IMR-90 (cell line): ENCODE measurements around the gene NCOA7. TPM values are rescaled to one million over a fixed set of nuclear protein-coding genes. Genes with fewer than 3 reads are reported as not detected.

ENCODE experiments used
- ATAC-seq: fragments of 200-7000 bp; cut with Tn5 transposase; 2 replicates; pipeline ENCODE4 v1.9.1; 2020; ENCODE audit warnings: low read depth, mild to moderate bottlenecking, moderate library complexity
- BruUV-seq: library from RNA; stranded (reverse); fragments of 400-500 nt; replicated peaks from 2 replicates; lab custom pipeline; 2021; lab: Mats Ljungman, UMichigan
- CTCF ChIA-PET: fragments of 300-600 bp; formaldehyde crosslinking; extraction: SDS; loops from one replicate; lab custom pipeline; 2021; ENCODE audit warnings: antibody characterized with exemption; lab: Yijun Ruan, JAX
- POLR2A ChIA-PET: fragments of 300-600 bp; sonication (Branson Sonifier 250); formaldehyde crosslinking; loops from one replicate; lab custom pipeline; 2022; ENCODE audit warnings: antibody characterized with exemption; ENCODE audit not compliant: unreplicated experiment; lab: Charles Lee
- DNase-seq: peaks from one replicate; pipeline ENCODE4 v3.0.0; 2013
- H2AFZ ChIP-seq: replicated peaks from 2 replicates; pipeline ENCODE3; 2013; ENCODE audit warnings: low read length, mild to moderate bottlenecking; ENCODE audit not compliant: poor library complexity
- H2AK5ac ChIP-seq: 2 replicates; pipeline ENCODE4 v1.6.1; 2013; ENCODE audit warnings: low read depth, low read length, inconsistent platforms
- H2AK9ac ChIP-seq: replicated peaks from 2 replicates; pipeline ENCODE3; 2013; ENCODE audit warnings: mild to moderate bottlenecking, low read depth, low read length, moderate library complexity; ENCODE audit not compliant: poor library complexity
- H2BK120ac ChIP-seq: 2 replicates; pipeline ENCODE4 v1.6.1; 2013; ENCODE audit warnings: low read depth, low read length, inconsistent platforms
- H2BK15ac ChIP-seq: 3 replicates; pipeline ENCODE4 v1.6.1; 2013; ENCODE audit warnings: low read depth, low read length, inconsistent platforms
- H2BK20ac ChIP-seq: 2 replicates; pipeline ENCODE4 v1.6.1; 2013; ENCODE audit warnings: low read depth, mild to moderate bottlenecking, inconsistent platforms, low read length, moderate library complexity
- H2BK5ac ChIP-seq: 2 replicates; pipeline ENCODE4 v1.6.1; 2013; ENCODE audit warnings: mild to moderate bottlenecking, low read depth, low read length, inconsistent platforms; ENCODE audit not compliant: poor library complexity, severe bottlenecking
- H3K14ac ChIP-seq: replicated peaks from 2 replicates; pipeline ENCODE4 v1.6.1; 2013; ENCODE audit warnings: low read depth, low read length, inconsistent platforms
- H3K18ac ChIP-seq: 2 replicates; pipeline ENCODE4 v1.6.1; 2013; ENCODE audit warnings: low read depth, low read length, control low read depth
- H3K23ac ChIP-seq: 2 replicates; pipeline ENCODE4 v1.6.1; 2013; ENCODE audit warnings: low read depth, low read length, inconsistent platforms
- H3K27ac ChIP-seq: 2 replicates; pipeline ENCODE4 v1.5.1; 2013; ENCODE audit warnings: mild to moderate bottlenecking, control low read depth, low read length; ENCODE audit not compliant: insufficient read depth
- H3K27me3 ChIP-seq: 2 replicates; pipeline ENCODE4 v1.6.1; 2013; ENCODE audit warnings: low read length; ENCODE audit not compliant: control insufficient read depth, insufficient read depth
- H3K36me3 ChIP-seq: 2 replicates; pipeline ENCODE4 v1.6.1; 2013; ENCODE audit warnings: low read length, mixed read lengths; ENCODE audit not compliant: control insufficient read depth, insufficient read depth
- H3K4ac ChIP-seq: 2 replicates; pipeline ENCODE4 v1.6.1; 2013; ENCODE audit warnings: low read depth, low read length, inconsistent platforms
- H3K4me1 ChIP-seq: 2 replicates; pipeline ENCODE4 v1.6.1; 2013; ENCODE audit warnings: low read length, mixed read lengths; ENCODE audit not compliant: control insufficient read depth, insufficient read depth
- H3K4me2 ChIP-seq: 2 replicates; pipeline ENCODE4 v1.6.1; 2013; ENCODE audit warnings: low read depth, mild to moderate bottlenecking, control low read depth, low read length, moderate library complexity
- H3K4me3 ChIP-seq: 2 replicates; pipeline ENCODE4 v1.5.1; 2013; ENCODE audit warnings: low read depth, mild to moderate bottlenecking, control low read depth, low read length, moderate library complexity; ENCODE audit not compliant: insufficient read depth
- H3K56ac ChIP-seq: 2 replicates; pipeline ENCODE4 v1.6.1; 2013; ENCODE audit warnings: low read length, inconsistent platforms; ENCODE audit not compliant: insufficient read depth; ENCODE audit errors: extremely low read depth
- H3K79me1 ChIP-seq, 2 experiments: 2 replicates each; pipeline ENCODE4 v1.6.1; 2013; ENCODE audit warnings: low read length in 2 of 2, inconsistent platforms in 1 of 2, low read depth in 1 of 2
- H3K9ac ChIP-seq: 2 replicates; pipeline ENCODE4 v1.6.1; 2013; ENCODE audit warnings: low read depth, low read length, control low read depth
- H3K9me1 ChIP-seq: 2 replicates; pipeline ENCODE4 v1.6.1; 2013; ENCODE audit warnings: low read length, inconsistent platforms; ENCODE audit not compliant: insufficient read depth
- H3K9me3 ChIP-seq: 2 replicates; pipeline ENCODE4 v1.6.1; 2013; ENCODE audit warnings: low read length; ENCODE audit not compliant: control insufficient read depth, insufficient read depth
- H4K20me1 ChIP-seq: 2 replicates; pipeline ENCODE4 v1.6.1; 2013; ENCODE audit warnings: low read length, inconsistent platforms; ENCODE audit not compliant: insufficient read depth
- H4K5ac ChIP-seq: 2 replicates; pipeline ENCODE4 v1.6.1; 2013; ENCODE audit warnings: mild to moderate bottlenecking, low read depth, low read length, control low read depth
- H4K8ac ChIP-seq, 2 experiments: 2 replicates each; pipeline ENCODE4 v1.6.1; 2013; ENCODE audit warnings: low read depth in 2 of 2, low read length in 2 of 2, control low read depth in 1 of 2, inconsistent platforms in 1 of 2
- H4K91ac ChIP-seq: 2 replicates; pipeline ENCODE4 v1.6.1; 2013; ENCODE audit warnings: low read depth, low read length, inconsistent platforms; ENCODE audit not compliant: insufficient read depth
- BHLHE40 ChIP-seq: fragments of 150-350 bp; IDR thresholded peaks from 2 replicates; pipeline ENCODE4 v1.6.1; 2016; ENCODE audit warnings: mild to moderate bottlenecking, low read depth, low read length
- CHD1 ChIP-seq: IDR thresholded peaks from 2 replicates; pipeline ENCODE4 v1.6.1; 2012; ENCODE audit warnings: low read depth, low read length, improper control_type of control experiment
- MAFK ChIP-seq: IDR thresholded peaks from 2 replicates; pipeline ENCODE4 v1.6.1; 2012; ENCODE audit warnings: low read depth, low read length, improper control_type of control experiment
- MXI1 ChIP-seq: IDR thresholded peaks from 2 replicates; pipeline ENCODE4 v1.6.1; 2012; ENCODE audit warnings: low read depth, mild to moderate bottlenecking, low read length, moderate library complexity, borderline replicate concordance
- NFE2L2 ChIP-seq: fragments of 150-350 bp; IDR thresholded peaks from 2 replicates; pipeline ENCODE4 v1.6.1; 2016; ENCODE audit warnings: low read depth, mild to moderate bottlenecking, low read length
- POLR2A ChIP-seq: IDR thresholded peaks from 2 replicates; pipeline ENCODE4 v1.6.1; 2012; ENCODE audit warnings: mild to moderate bottlenecking, low read depth, low read length
- RAD21 ChIP-seq: IDR thresholded peaks from 2 replicates; pipeline ENCODE4 v1.6.1; 2012; ENCODE audit warnings: low read length, improper control_type of control experiment
- RCOR1 ChIP-seq: IDR thresholded peaks from 2 replicates; pipeline ENCODE4 v1.6.1; 2012; ENCODE audit warnings: mild to moderate bottlenecking, low read length, improper control_type of control experiment; ENCODE audit not compliant: insufficient replicate concordance
- USF2 ChIP-seq: fragments of 150-350 bp; IDR thresholded peaks from 2 replicates; pipeline ENCODE4 v1.6.1; 2017; ENCODE audit warnings: mild to moderate bottlenecking, antibody characterized with exemption, low read length, low read depth
- WGBS, 2 experiments: methylation state at CpG; one replicate each; pipeline versions ENCODE4 v1.1.5 to v1.1.7; 2013; ENCODE audit warnings: missing lambda C conversion rate in 2 of 2; ENCODE audit not compliant: insufficient read length in 1 of 2; ENCODE audit errors: extremely low coverage in 2 of 2; 5-methylcytosine and 5-hydroxymethylcytosine counted together
- dilution Hi-C: fragments of 300-500 bp; cut with HindIII; formaldehyde crosslinking; loops from one replicate; pipeline ENCODE4 v1.14.3; 2018; ENCODE audit warnings: low sequenced_read_pairs; ENCODE audit not compliant: unreplicated experiment
- in situ Hi-C: fragments of 300-500 bp; cut with MboI; formaldehyde crosslinking; loops from 3 replicates; pipeline ENCODE4 v1.14.3; 2019; ENCODE audit warnings: low sequenced_read_pairs, inconsistent platforms, mixed read lengths
- intact Hi-C: fragments of 100-400 bp; cut with micrococcal nuclease; formaldehyde crosslinking; loops from 2 replicates; pipeline ENCODE4 v1.10.0; 2022
- polyA plus RNA-seq, 3 experiments: library from polyadenylated mRNA; depleted of rRNA; stranded (reverse); fragments of >200 nt; gene quantifications; 2 replicates each; pipeline ENCODE4 v1.2.3, GENCODE V29; 2012; ENCODE audit warnings: low replicate concordance in 1 of 3
- total RNA-seq: library from RNA; depleted of rRNA; stranded (reverse); fragments of >200 nt; gene quantifications from 2 replicates; pipeline ENCODE4 v1.2.3, GENCODE V29; 2012
- TF ChIP-seq, protein P1 (sequence below): fragments of 150-350 bp; IDR thresholded peaks from 2 replicates; pipeline ENCODE4 v1.6.1; 2016; ENCODE audit warnings: low read depth, mild to moderate bottlenecking, low read length, moderate library complexity, borderline replicate concordance
- TF ChIP-seq, protein P2 (sequence below): conservative IDR thresholded peaks from 2 replicates; pipeline ENCODE4 v1.5.1; 2012; ENCODE audit warnings: mild to moderate bottlenecking, low read depth, low read length, improper control_type of control experiment

Gene NCOA7
- total and polyA plus RNA-seq, 2 of the 4 experiments (the other 2 are of a cell fraction), result 12.6 to 12.9 TPM

- TF ChIP-seq, protein P1, sequence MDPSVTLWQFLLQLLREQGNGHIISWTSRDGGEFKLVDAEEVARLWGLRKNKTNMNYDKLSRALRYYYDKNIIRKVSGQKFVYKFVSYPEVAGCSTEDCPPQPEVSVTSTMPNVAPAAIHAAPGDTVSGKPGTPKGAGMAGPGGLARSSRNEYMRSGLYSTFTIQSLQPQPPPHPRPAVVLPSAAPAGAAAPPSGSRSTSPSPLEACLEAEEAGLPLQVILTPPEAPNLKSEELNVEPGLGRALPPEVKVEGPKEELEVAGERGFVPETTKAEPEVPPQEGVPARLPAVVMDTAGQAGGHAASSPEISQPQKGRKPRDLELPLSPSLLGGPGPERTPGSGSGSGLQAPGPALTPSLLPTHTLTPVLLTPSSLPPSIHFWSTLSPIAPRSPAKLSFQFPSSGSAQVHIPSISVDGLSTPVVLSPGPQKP, result no peak
These were observed 183.6 kb downstream of the NCOA7 start (continued) for GRCh38 chr6:125974214-125974866.

- H3K4me1 ChIP-seq, result peaks cover 7% of the 10 kb centered on the region
- H3K9me3 ChIP-seq, result no peaks in the 10 kb centered on the region
- no peak overlapping the region for H4K5ac ChIP-seq
- H3K9me1 ChIP-seq, result 0 out of 2 replicates have a peak, but pooled peaks cover 2% of the 10 kb centered on the region
- H3K56ac ChIP-seq, result no peak overlapping the region
- no peaks in the 10 kb centered on the region for H3K36me3 ChIP-seq
- no peak overlapping the region for H3K27ac ChIP-seq
- no peak overlapping the region for H2BK120ac ChIP-seq
- no peak overlapping the region for H3K9ac ChIP-seq
- ChIA-PET CTCF (no interaction called here), POLR2A (no interaction called here)
- no TSS peak for BruUV-seq
- H4K20me1 ChIP-seq, result no peaks in the 10 kb centered on the region
- H3K14ac ChIP-seq, result no peak overlapping the region
- no peak overlapping the region for H3K4me3 ChIP-seq
- in situ Hi-C loops (loop anchor here (10.0 kb wide), 1 partner anchor 664 kb away; no protein-coding TSS in a partner anchor), dilution Hi-C loops (no loop called here), intact Hi-C loops (no loop called here)
- H2AK9ac ChIP-seq, result no peak overlapping the region
- H2BK5ac ChIP-seq, result no peak overlapping the region
- no CpG with 5 or more reads among the region's 3 CpGs for WGBS, 2 experiments
- no peak overlapping the region for H2AFZ ChIP-seq
- no peak overlapping the region for H3K18ac ChIP-seq
- H2BK20ac ChIP-seq, result no peak overlapping the region
- no peak overlapping the region for H4K8ac ChIP-seq
- H2BK15ac ChIP-seq, result no peak overlapping the region
- no peak for DNase-seq
- no peak for ATAC-seq
- H3K27me3 ChIP-seq, result no peaks in the 10 kb centered on the region
- no peak overlapping the region for H4K91ac ChIP-seq
- no peak overlapping the region for H2AK5ac ChIP-seq
- no peak overlapping the region for H3K4ac ChIP-seq
- no peak overlapping the region for H3K4me2 ChIP-seq
- H3K79me1 ChIP-seq, result no peaks in the 10 kb centered on the region
- H3K23ac ChIP-seq, result no peak overlapping the region
- TF ChIP-seq CHD1 (no peak), MAFK (no peak), POLR2A (no peak), USF2 (no peak), RAD21 (no peak), BHLHE40 (no peak), MXI1 (no peak), RCOR1 (no peak), NFE2L2 (no peak)
- TF ChIP-seq, protein P2, sequence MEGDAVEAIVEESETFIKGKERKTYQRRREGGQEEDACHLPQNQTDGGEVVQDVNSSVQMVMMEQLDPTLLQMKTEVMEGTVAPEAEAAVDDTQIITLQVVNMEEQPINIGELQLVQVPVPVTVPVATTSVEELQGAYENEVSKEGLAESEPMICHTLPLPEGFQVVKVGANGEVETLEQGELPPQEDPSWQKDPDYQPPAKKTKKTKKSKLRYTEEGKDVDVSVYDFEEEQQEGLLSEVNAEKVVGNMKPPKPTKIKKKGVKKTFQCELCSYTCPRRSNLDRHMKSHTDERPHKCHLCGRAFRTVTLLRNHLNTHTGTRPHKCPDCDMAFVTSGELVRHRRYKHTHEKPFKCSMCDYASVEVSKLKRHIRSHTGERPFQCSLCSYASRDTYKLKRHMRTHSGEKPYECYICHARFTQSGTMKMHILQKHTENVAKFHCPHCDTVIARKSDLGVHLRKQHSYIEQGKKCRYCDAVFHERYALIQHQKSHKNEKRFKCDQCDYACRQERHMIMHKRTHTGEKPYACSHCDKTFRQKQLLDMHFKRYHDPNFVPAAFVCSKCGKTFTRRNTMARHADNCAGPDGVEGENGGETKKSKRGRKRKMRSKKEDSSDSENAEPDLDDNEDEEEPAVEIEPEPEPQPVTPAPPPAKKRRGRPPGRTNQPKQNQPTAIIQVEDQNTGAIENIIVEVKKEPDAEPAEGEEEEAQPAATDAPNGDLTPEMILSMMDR, result no peak
- TF ChIP-seq, protein P1, result no peak
These were observed 188.3 kb downstream of the NCOA7 start for GRCh38 chr6:125979101-125979500.
